ENCODE measurements around the gene MAGI2. TPM values are rescaled to one million over a fixed set of nuclear protein-coding genes. Genes with fewer than 3 reads are reported as not detected.

The MAGI2 gene
- total RNA-seq, 3 donors from 2014 or later (not counting 1 experiment from before 2014, with no cell fraction given), result 0.09 to 0.48 (median 0.27) TPM

DNA sequence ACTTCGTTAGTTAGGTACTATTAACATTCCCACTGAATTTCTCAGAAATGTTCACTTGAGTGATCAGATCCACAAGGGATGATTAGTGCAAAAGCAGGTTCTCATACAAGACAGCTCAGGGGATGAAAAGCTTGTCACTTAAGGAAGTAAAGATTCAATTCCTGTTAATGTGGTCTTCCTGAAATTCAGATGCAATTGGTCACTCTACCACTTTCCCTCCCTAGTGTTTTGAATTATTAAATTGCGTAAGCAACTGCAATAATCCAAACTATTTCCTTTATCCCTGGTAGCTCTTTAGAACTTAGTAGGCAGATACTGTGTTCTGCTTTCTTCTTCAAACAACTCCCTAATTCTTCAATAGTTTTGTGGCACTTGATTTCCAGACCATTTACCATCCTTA, 121.4 kb downstream of the MAGI2 start:
- intact Hi-C loops (cut with micrococcal nuclease), result no loop called here
- Mint-ChIP-seq H3K4me1 (no peaks in the 10 kb centered on the region), H3K9me3 (peaks cover 2 to 3% of the 10 kb centered on the region in 2 donors), H3K36me3 (no peaks in the 10 kb centered on the region), H3K27ac (no peak overlapping the region), H3K27me3 (ENCODE audit: low read depth in 2 of 2) (no peaks in the 10 kb centered on the region), H3K4me3 (no peak overlapping the region)
- Histone ChIP-seq H3K4me3 (ENCODE audit: low read length) (no peak overlapping the region), H3K36me3 (ENCODE audit: control insufficient read depth, insufficient read depth, low read length) (no peaks in the 10 kb centered on the region), H3K4me1 (ENCODE audit: control insufficient read depth, insufficient read depth, low read length) (no peaks in the 10 kb centered on the region), H3K9me3 (ENCODE audit: control insufficient read depth, insufficient read depth, low read length) (no peaks in the 10 kb centered on the region), H3K27me3 (ENCODE audit: control insufficient read depth, insufficient read depth, low read length) (no peaks in the 10 kb centered on the region), H3K27ac (ENCODE audit: low read length) (no peak overlapping the region)
- no peak for DNase-seq
- ATAC-seq, result no peak
- TF ChIP-seq, protein P1, sequence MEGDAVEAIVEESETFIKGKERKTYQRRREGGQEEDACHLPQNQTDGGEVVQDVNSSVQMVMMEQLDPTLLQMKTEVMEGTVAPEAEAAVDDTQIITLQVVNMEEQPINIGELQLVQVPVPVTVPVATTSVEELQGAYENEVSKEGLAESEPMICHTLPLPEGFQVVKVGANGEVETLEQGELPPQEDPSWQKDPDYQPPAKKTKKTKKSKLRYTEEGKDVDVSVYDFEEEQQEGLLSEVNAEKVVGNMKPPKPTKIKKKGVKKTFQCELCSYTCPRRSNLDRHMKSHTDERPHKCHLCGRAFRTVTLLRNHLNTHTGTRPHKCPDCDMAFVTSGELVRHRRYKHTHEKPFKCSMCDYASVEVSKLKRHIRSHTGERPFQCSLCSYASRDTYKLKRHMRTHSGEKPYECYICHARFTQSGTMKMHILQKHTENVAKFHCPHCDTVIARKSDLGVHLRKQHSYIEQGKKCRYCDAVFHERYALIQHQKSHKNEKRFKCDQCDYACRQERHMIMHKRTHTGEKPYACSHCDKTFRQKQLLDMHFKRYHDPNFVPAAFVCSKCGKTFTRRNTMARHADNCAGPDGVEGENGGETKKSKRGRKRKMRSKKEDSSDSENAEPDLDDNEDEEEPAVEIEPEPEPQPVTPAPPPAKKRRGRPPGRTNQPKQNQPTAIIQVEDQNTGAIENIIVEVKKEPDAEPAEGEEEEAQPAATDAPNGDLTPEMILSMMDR (IDR thresholded peaks at IDR 0.05), result no peak
- 38% methylated on average over 2 of the region's 2 CpGs for WGBS (ENCODE audit: insufficient coverage)

DNA sequence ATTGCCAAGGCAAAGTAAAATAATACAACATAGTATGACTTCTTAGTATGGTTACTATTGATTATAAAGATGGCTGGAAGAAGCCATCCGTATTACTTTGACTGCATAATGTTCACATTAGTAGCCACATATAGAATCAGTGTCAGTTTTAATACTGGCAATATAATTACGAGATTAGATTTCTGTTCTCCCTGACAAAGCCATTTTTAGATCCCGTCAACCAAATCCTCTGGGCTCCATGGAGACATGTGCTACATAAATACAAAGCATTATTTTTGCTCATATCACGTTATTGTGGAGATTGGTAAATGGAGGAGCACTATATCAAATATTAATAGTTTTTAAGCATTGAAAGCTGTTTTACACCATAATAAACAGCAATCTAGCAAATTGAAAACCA, 124.0 kb downstream of the MAGI2 start:
- peaks cover 3% of the 10 kb centered on the region for H3K9me3 ChIP-seq (ENCODE audit: control insufficient read depth, insufficient read depth, low read length)
- intact Hi-C loops (cut with micrococcal nuclease), result no loop called here

GRCh38 chr7:79320741-79321473, 132.6 kb downstream of the MAGI2 start:
- Histone ChIP-seq H3K4me3 (ENCODE audit: low read length) (no peak overlapping the region), H3K27me3 (ENCODE audit: control insufficient read depth, insufficient read depth, low read length) (no peaks in the 10 kb centered on the region), H3K27ac (ENCODE audit: low read length) (no peak overlapping the region), H3K36me3 (ENCODE audit: control insufficient read depth, insufficient read depth, low read length) (no peaks in the 10 kb centered on the region), H3K9me3 (ENCODE audit: control insufficient read depth, insufficient read depth, low read length) (peaks cover 3% of the 10 kb centered on the region), H3K4me1 (ENCODE audit: control insufficient read depth, insufficient read depth, low read length) (no peaks in the 10 kb centered on the region)
- Mint-ChIP-seq H3K9me3 (peaks cover 10 to 18% of the 10 kb centered on the region in 2 donors), H3K4me1 (no peaks in the 10 kb centered on the region), H3K27me3 (ENCODE audit: low read depth in 2 of 2) (no peaks in the 10 kb centered on the region), H3K4me3 (no peak overlapping the region), H3K36me3 (no peaks in the 10 kb centered on the region), H3K27ac (no peak overlapping the region)
- ATAC-seq, result no peak
- TF ChIP-seq, protein P1 (IDR thresholded peaks at IDR 0.05), result no peak
- intact Hi-C loops (cut with micrococcal nuclease), result no loop called here
- 83% methylated on average over 1 of the region's 2 CpGs for WGBS (ENCODE audit: insufficient coverage)
- DNase-seq, result no peak

More for the DNA sequence above, 124.0 kb downstream of the MAGI2 start:
- no peaks in the 10 kb centered on the region for H3K36me3 Mint-ChIP-seq
- H3K4me3 ChIP-seq (ENCODE audit: low read length), result no peak overlapping the region
- ATAC-seq (no peak), DNase-seq (no peak)
- WGBS (ENCODE audit: insufficient coverage), result 96% methylated on average over 3 of the region's 4 CpGs
- TF ChIP-seq, protein P1 (IDR thresholded peaks at IDR 0.05), result no peak
- peaks cover 2 to 5% of the 10 kb centered on the region in 2 donors for H3K9me3 Mint-ChIP-seq
- H3K4me1 ChIP-seq (ENCODE audit: control insufficient read depth, insufficient read depth, low read length), result no peaks in the 10 kb centered on the region
- no peak overlapping the region for H3K4me3 Mint-ChIP-seq
- no peaks in the 10 kb centered on the region for H3K4me1 Mint-ChIP-seq
- H3K27ac Mint-ChIP-seq, result no peak overlapping the region
- H3K27me3 ChIP-seq (ENCODE audit: control insufficient read depth, insufficient read depth, low read length), result no peaks in the 10 kb centered on the region
- H3K27me3 Mint-ChIP-seq (ENCODE audit: low read depth in 2 of 2), result no peaks in the 10 kb centered on the region
- H3K36me3 ChIP-seq (ENCODE audit: control insufficient read depth, insufficient read depth, low read length), result no peaks in the 10 kb centered on the region
- no peak overlapping the region for H3K27ac ChIP-seq (ENCODE audit: low read length)

DNA sequence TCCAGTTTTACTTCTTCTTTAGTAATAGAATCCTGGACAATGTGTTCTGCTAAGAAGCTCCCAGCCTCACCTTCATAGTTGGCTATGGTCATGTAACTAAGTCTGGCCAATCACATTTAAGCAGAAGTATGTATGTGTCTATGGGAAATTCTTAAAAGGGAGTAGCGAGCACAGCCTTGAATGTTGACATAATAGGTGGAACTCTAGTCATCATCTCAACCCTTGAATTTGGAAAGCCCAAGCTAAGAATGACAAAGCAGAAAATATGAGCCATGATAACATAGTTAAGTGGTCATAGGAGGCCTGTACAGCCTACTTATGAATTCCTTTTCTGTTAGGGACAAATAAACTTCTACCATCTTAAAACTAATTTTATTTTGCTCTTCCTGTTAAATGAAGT, 134.1 kb downstream of the MAGI2 start:
- H3K36me3 Mint-ChIP-seq, result no peaks in the 10 kb centered on the region
- H3K4me1 Mint-ChIP-seq, result no peaks in the 10 kb centered on the region
- no peak for ATAC-seq
- 88% methylated on average over 1 of the region's 1 CpG for WGBS (ENCODE audit: insufficient coverage)
- no peaks in the 10 kb centered on the region for H3K4me1 ChIP-seq (ENCODE audit: control insufficient read depth, insufficient read depth, low read length)
- no peaks in the 10 kb centered on the region for H3K27me3 ChIP-seq (ENCODE audit: control insufficient read depth, insufficient read depth, low read length)
- no peak overlapping the region for H3K4me3 ChIP-seq (ENCODE audit: low read length)
- DNase-seq, result no peak
- TF ChIP-seq, protein P1 (IDR thresholded peaks at IDR 0.05), result no peak
- peaks cover 13 to 19% of the 10 kb centered on the region in 2 donors for H3K9me3 Mint-ChIP-seq
- no peaks in the 10 kb centered on the region for H3K9me3 ChIP-seq (ENCODE audit: control insufficient read depth, insufficient read depth, low read length)
- no peak overlapping the region for H3K27ac Mint-ChIP-seq
- no peak overlapping the region for H3K4me3 Mint-ChIP-seq
- no peaks in the 10 kb centered on the region for H3K27me3 Mint-ChIP-seq (ENCODE audit: low read depth in 2 of 2)
- intact Hi-C loops (cut with micrococcal nuclease), result no loop called here
- no peaks in the 10 kb centered on the region for H3K36me3 ChIP-seq (ENCODE audit: control insufficient read depth, insufficient read depth, low read length)
- no peak overlapping the region for H3K27ac ChIP-seq (ENCODE audit: low read length)

Measured in natural killer cell (primary cell).